H1 (cell line): Measurements from ENCODE around the gene TLE3.

Experiments
- ATF3 ChIP-seq: IDR thresholded peaks from 2 replicates; pipeline ENCODE4 v1.6.1; 2011; ENCODE audit warnings: low read depth, mild to moderate bottlenecking, low read length; ENCODE audit not compliant: insufficient read depth
- CTCF ChIP-seq, 3 experiments: IDR thresholded peaks; 1 replicate in 2 of 3; 2 replicates in 1 of 3; pipeline versions ENCODE4 v1.5.1 to v1.6.1; 2011; ENCODE audit warnings: low read length in 3 of 3, mild to moderate bottlenecking in 3 of 3, inconsistent platforms in 2 of 3, low read depth in 1 of 3, moderate library complexity in 1 of 3; ENCODE audit not compliant: insufficient read depth in 1 of 3; ENCODE audit errors: control extremely low read depth in 1 of 3
- EP300 ChIP-seq, 2 experiments: IDR thresholded peaks; 1 replicate in 1 of 2; 2 replicates in 1 of 2; pipeline ENCODE4 v1.6.1; 2011 to 2012; ENCODE audit warnings: low read depth in 2 of 2, low read length in 2 of 2, mild to moderate bottlenecking in 2 of 2, borderline replicate concordance in 1 of 2, inconsistent platforms in 1 of 2, moderate library complexity in 1 of 2
- HDAC6 ChIP-seq: IDR thresholded peaks from one replicate; pipeline ENCODE4 v1.7.1; 2012; ENCODE audit warnings: low read depth, mild to moderate bottlenecking, inconsistent platforms, low read length, moderate library complexity
- KDM4A ChIP-seq: IDR thresholded peaks from one replicate; pipeline ENCODE4 v1.7.1; 2012; ENCODE audit warnings: low read depth, mild to moderate bottlenecking, moderate library complexity, low read length, inconsistent platforms; ENCODE audit not compliant: severe bottlenecking
- POLR2A ChIP-seq, 2 experiments: IDR thresholded peaks; 1 replicate in 1 of 2; 2 replicates in 1 of 2; pipeline ENCODE4 v1.6.1; 2011; ENCODE audit warnings: low read depth in 2 of 2, low read length in 2 of 2, mild to moderate bottlenecking in 2 of 2; ENCODE audit errors: control extremely low read depth in 1 of 2
- RAD21 ChIP-seq, 2 experiments: IDR thresholded peaks in 1 of 2; conservative IDR thresholded peaks in 1 of 2; 2 replicates each; pipeline ENCODE4 v1.6.1; 2011; ENCODE audit warnings: low read depth in 2 of 2, low read length in 2 of 2, improper control_type of control experiment in 1 of 2, inconsistent platforms in 1 of 2, mild to moderate bottlenecking in 1 of 2, moderate library complexity in 1 of 2
- RBBP5 ChIP-seq: IDR thresholded peaks from 2 replicates; pipeline ENCODE4 v1.7.1; 2012; ENCODE audit warnings: low read depth, mild to moderate bottlenecking, inconsistent platforms, low read length, moderate library complexity, borderline replicate concordance
- RFX5 ChIP-seq: IDR thresholded peaks from 2 replicates; pipeline ENCODE4 v1.6.1; 2011; ENCODE audit warnings: low read depth, low read length, improper control_type of control experiment, borderline replicate concordance
- SRF ChIP-seq: IDR thresholded peaks from 2 replicates; pipeline ENCODE4 v1.6.1; 2011; ENCODE audit warnings: mild to moderate bottlenecking, low read depth, low read length, moderate library complexity
- YY1 ChIP-seq: IDR thresholded peaks from 2 replicates; pipeline ENCODE4 v1.6.1; 2011; ENCODE audit warnings: low read depth, mild to moderate bottlenecking, low read length

GRCh38 chr15:70014860-70015490 lies 82.7 kb downstream of the TLE3 start:
- TF ChIP-seq SRF (no peak), EP300 (IDR thresholded peaks at IDR 0.05; ENCODE audit: borderline replicate concordance in 1 of 2, low read depth in 2 of 2, low read length in 2 of 2) (no peak), CTCF (IDR thresholded peaks at IDR 0.05; ENCODE audit: control extremely low read depth in 1 of 3, insufficient read depth in 1 of 3, low read depth in 1 of 3, low read length in 3 of 3) (peak in 1 of 3 experiments; percentile 23; a peak in 1 of 4 replicates), KDM4A (no peak), ATF3 (no peak), RFX5 (no peak), POLR2A (IDR thresholded peaks at IDR 0.05; ENCODE audit: control extremely low read depth in 1 of 2, low read depth in 2 of 2, low read length in 2 of 2) (0 out of 3 replicates have a peak, but pooled peaks of 1 of the 2 experiments have one; percentile 52), YY1 (no peak), RBBP5 (peak; percentile 53; the same call in 1 of the 2 replicates), HDAC6 (no peak), RAD21 (IDR thresholded peaks at IDR 0.05 in 1 of 2, conservative IDR thresholded peaks at IDR 0.05 in 1 of 2; ENCODE audit: low read depth in 2 of 2, low read length in 2 of 2) (peak in 1 of 2 experiments; percentile 49; a peak in 2 of 4 replicates)
